DMS114 treated with DMSO at 0.1 percent for 48 hours (cell line): ENCODE results near the gene VTCN1.
"Not testable (repeated sequence)": the region's sequence is repeated elsewhere in the genome, so short reads cannot be mapped to it uniquely, and the experiment has no call there.

Source experiments
- DNase-seq: peaks from one replicate; lab custom pipeline; 2025; ENCODE audit not compliant: unreplicated experiment; lab: John Stamatoyannopoulos, UW

VTCN1 gene

DNA sequence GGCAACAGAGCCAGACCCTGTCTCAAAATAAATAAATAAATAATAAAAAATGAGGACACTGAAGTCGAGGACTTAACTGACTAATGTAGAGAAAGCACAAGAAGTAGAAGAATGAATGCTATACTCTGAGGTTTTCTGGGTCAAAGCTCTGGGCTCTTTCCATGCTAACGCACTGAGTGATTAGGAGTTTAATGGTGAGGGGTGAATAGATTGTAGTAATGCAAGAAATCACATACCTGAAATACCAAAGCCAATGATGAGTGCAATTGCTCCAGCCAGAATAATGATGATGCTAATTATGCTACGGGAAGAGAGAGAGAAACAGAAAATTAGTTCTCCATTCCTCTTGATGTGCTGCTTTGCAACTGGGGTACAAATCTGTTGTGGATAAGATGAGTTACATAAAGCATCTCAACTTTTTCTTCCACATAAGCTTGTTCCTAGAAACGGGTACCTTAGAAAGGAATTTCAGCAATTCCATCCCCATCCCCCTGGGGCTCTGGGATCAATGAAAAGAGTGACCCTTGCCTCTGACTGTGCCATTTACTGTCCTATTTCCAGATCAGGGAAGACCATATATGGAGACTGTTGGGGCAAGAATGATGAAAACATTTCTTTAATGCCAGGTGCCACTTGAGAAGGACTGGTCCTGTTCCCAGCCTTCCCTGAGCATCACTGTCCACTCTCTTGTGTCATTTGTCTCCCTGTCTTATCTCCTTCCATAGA lies 40.7 kb downstream of the VTCN1 start:
- DNase-seq: no peak

- no peak for DNase-seq
Measured at GRCh38 chr1:117167402-117167801, 43.3 kb downstream of the VTCN1 start.

- DNase-seq: no peak
Measured at GRCh38 chr1:117166076-117166475, 44.7 kb downstream of the VTCN1 start.

- no peak for DNase-seq
Measured at GRCh38 chr1:117164209-117164608, 46.5 kb downstream of the VTCN1 start.

GRCh38 chr1:117162816-117163215 lies 47.9 kb downstream of the VTCN1 start:
- no peak for DNase-seq

DNA sequence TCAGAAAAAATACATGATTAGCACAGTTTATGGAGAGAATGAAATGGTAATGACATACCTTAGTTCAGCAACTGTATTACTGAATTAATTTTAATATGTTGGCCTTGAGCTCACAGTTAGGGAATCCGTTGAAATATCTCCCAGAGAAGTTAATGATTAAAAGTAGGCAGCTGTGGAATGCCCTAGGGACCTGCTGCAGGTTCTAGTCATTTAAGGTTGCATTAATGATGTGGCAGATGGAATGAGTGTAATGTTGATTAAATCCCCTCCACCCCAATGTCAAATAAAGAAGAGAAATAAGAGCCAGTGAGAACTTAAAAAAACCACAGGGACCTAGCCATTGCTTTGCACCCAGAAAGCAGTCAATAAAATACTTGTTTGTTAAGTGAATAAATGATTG lies 48.8 kb downstream of the VTCN1 start:
- DNase-seq: no peak

GRCh38 chr1:117151305-117151704 lies 59.4 kb downstream of the VTCN1 start:
- DNase-seq: not testable (repeated sequence)

GRCh38 chr1:117150316-117150715 lies 60.4 kb downstream of the VTCN1 start:
- DNase-seq: no peak

GRCh38 chr1:117147856-117148588 lies 62.7 kb downstream of the VTCN1 start:
- DNase-seq: no peak

DNA sequence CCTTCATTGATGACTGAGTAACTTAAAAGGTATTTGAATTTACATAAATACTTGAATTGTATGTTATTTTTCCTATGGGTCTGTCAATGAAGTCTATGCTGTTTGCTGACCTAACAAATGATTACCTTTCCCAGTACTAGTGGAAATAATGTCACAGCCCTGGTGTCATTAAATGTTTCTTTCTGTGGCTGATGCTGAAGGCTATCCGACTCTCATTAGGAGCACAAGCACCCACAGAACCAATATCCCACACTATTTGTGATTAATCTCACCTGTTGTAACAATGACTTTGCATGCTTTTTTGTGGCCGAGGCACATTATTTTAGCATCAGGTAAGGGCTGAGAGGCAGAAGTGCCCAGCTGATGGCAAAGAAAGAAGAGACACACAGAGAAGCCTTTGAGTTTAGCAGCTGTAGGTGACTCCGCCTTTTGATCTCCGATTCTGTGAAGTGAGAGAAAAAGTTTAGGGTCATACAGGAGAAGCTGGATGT lies 63.3 kb downstream of the VTCN1 start:
- no peak for DNase-seq

DNA sequence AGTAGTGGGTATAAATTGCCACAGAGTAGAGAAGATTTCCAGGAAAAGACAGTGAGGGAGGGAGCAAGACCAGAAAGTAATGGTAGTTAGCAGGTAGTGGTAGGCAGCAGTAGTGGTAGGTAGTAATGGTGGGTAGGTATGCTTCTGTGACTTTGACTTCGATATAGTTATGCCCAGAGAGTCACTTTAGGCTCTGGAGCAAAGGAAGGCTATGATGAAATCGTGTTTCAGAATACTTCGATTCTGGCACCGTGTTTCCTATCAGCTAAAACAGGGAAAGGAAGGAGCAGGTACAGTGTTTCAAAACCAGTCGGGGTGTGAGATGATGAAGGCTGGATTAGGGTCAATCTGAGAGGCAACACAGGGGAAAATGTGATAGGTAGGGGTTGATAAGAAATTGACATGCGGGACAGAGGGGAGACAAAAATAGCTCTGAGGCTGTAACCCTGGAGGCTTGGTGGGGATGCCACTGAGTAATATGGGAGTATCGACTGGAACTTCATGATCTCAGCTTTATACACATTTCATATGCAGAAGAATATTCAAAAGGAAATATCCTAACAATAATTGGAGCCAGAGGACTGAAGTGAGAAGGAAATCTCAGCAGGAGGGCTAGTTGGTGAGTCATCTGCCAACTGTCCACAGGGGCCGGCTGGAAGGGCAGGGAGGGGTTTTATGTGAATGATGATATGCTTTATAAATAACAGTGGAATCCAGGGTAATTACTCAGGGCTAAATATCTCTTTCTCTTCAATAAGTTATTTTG lies 64.0 kb downstream of the VTCN1 start:
- DNase-seq: no peak

DNA sequence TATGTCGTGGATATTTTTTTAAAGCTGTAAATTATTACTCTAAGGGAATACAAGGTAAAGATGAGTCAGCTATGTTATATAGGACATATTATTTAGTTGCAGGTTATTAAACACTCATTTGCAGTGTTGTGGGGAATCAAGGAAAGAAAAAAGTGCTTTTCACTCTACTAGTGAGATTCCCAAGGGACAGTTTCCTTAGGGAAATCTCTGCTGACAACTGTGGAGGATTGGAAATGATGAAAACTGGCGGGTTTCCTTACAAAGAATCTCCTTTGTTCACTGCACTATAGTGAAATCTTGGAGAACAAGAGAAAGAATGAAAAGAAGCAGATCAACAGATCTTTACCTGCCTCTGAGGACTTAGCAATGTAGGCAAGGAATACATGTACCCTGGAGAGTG lies 64.7 kb downstream of the VTCN1 start:
- no peak for DNase-seq

- DNase-seq: no peak
Measured at GRCh38 chr1:117143871-117144270, 66.9 kb downstream of the VTCN1 start.

GRCh38 chr1:117143172-117143571 lies 67.6 kb downstream of the VTCN1 start:
- no peak for DNase-seq

- no peak for DNase-seq
Measured at GRCh38 chr1:117142200-117142599, 68.5 kb downstream of the VTCN1 start.

DNA sequence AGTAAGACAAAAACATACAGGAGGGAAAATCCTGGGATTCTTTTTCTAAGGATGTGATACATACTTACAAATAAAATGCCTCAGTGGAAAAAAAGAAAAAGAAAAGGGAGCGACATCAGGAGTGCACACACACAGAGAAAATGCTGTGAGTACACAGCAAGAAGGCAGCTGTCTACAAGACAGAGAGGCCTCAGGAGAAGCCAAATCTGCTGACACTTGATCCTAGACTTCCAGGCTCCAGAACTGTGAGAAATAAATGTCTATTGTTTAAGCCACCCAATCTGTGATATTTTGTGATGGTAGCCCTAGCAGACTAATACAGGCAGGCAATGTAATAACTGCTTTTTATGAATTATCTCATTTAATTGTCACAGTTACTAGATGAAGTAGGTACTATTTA lies 72.2 kb downstream of the VTCN1 start:
- DNase-seq: no peak

DNA sequence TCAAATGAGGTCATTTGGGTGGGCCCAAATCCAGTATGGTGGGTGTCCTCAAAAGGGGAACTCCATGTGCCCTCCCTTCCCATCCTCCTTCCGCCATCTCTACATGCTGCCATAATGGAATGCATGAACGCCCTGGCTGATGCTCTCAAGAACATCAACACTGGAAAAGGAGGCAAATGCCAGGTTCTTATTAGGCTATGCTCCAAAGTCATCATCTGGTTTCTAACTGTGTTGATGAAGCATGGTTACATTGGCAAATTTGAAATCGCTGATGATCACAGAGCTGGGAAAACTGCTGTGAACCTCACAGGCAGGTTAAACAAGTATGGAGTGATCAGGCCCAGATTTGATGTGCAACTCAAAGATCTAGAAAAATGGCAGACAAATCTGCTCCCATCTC lies 72.6 kb downstream of the VTCN1 start:
- no peak for DNase-seq

GRCh38 chr1:117137281-117137855 lies 73.4 kb downstream of the VTCN1 start:
- no peak for DNase-seq

- no peak for DNase-seq
Measured at GRCh38 chr1:117136749-117137148, 74.0 kb downstream of the VTCN1 start.

DNA sequence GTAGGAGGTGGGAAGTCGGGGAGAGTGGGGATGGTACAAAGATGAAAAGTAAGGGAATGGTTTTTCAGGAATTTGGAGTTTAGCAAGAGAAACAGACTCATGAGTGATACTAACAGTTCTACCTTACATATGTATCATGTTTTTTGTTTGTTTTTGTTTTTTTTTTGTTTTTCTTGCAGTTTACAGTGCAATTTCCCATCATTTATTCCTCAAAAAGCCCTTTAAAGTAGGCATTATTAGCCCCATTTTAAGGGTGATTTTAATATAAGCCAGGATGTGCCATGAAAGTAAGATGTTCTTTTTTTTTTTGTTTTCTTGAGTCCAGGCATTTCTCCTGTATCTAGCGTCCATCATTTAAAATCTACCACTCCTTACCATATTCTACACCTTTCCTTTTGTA lies 75.4 kb downstream of the VTCN1 start:
- no peak for DNase-seq

DNA sequence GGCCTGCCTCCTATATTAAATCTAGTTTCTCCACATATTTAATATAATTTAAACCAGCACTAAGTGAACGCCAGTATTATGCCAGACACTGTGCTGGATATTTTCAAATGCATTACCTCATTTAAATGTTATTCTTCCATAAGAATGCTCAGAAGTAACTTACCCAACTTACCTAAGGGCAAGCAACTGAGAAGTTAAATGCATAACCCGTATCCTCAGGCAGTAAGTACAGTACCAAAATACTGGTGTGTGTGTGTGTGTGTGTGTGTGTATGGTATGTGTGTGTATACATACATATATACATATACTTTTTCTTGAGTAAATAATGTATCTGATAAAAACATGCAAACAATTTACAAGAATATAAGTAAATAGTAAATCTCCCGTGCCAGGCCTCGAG lies 80.2 kb downstream of the VTCN1 start:
- no peak for DNase-seq
